Keratinocyte (primary cell): Measurements from ENCODE around the gene ERMP1. TPM values are rescaled to one million over a fixed set of nuclear protein-coding genes. Genes with fewer than 3 reads are reported as not detected.

Source experiments
- DNase-seq: peaks from one replicate; pipeline ENCODE4 v3.0.0-alpha.2; 2011; ENCODE audit warnings: low read depth, missing footprints, low spot score
- FAIRE-seq: peaks from 2 replicates; lab custom pipeline; 2011; peaks lifted over from hg19 to GRCh38; lab: Jason Lieb, UNC
- H2AFZ ChIP-seq: 2 replicates; pipeline ENCODE4 v1.6.0; 2012; ENCODE audit warnings: low read length, control low read depth, inconsistent platforms; ENCODE audit not compliant: control insufficient read depth
- H3K27ac ChIP-seq: 2 replicates; pipeline ENCODE4 v1.5.1; 2011; ENCODE audit warnings: low read length; ENCODE audit not compliant: control insufficient read depth, insufficient read depth
- H3K27me3 ChIP-seq: 3 replicates; pipeline ENCODE4 v1.6.0; 2011; ENCODE audit warnings: low read length; ENCODE audit not compliant: control insufficient read depth, insufficient read depth; ENCODE audit errors: extremely low read depth
- H3K36me3 ChIP-seq, 2 experiments: 2 replicates in 1 of 2; 3 replicates in 1 of 2; pipeline ENCODE4 v1.5.1; 2011; ENCODE audit warnings: low read length in 2 of 2, mild to moderate bottlenecking in 1 of 2; ENCODE audit not compliant: control insufficient read depth in 2 of 2, insufficient read depth in 2 of 2; ENCODE audit errors: extremely low read depth in 1 of 2
- H3K4me1 ChIP-seq: 3 replicates; pipeline ENCODE4 v1.5.1; 2011; ENCODE audit warnings: low read length; ENCODE audit not compliant: control insufficient read depth, insufficient read depth; ENCODE audit errors: extremely low read depth
- H3K4me2 ChIP-seq: 3 replicates; pipeline ENCODE4 v1.6.0; 2011; ENCODE audit warnings: low read depth, low read length; ENCODE audit not compliant: control insufficient read depth, insufficient read depth; ENCODE audit errors: extremely low read depth
- H3K4me3 ChIP-seq, 3 experiments: fragments of 200-600 bp in 1 of 3; sonication (generic) in 1 of 3; 2 replicates in 2 of 3; 3 replicates in 1 of 3; pipeline ENCODE4 v1.5.1; 2011 to 2016; ENCODE audit warnings: low read length in 3 of 3, mild to moderate bottlenecking in 3 of 3, control low read depth in 2 of 3, inconsistent platforms in 1 of 3, low read depth in 1 of 3, mixed read lengths in 1 of 3, mixed run types in 1 of 3, moderate library complexity in 1 of 3; ENCODE audit not compliant: control insufficient read depth in 2 of 3, insufficient read depth in 2 of 3; ENCODE audit errors: extremely low read depth in 1 of 3
- H3K79me2 ChIP-seq: 2 replicates; pipeline ENCODE4 v1.6.0; 2012; ENCODE audit warnings: low read length; ENCODE audit not compliant: control insufficient read depth, insufficient read depth
- H3K9ac ChIP-seq: 3 replicates; pipeline ENCODE4 v1.6.0; 2011; ENCODE audit warnings: low read length; ENCODE audit not compliant: control insufficient read depth, insufficient read depth; ENCODE audit errors: extremely low read depth
- H3K9me1 ChIP-seq: 3 replicates; pipeline ENCODE4 v1.6.0; 2011; ENCODE audit warnings: low read length; ENCODE audit not compliant: control insufficient read depth, insufficient read depth; ENCODE audit errors: extremely low read depth
- H3K9me3 ChIP-seq: 2 replicates; pipeline ENCODE4 v1.5.1; 2012; ENCODE audit warnings: low read depth, low read length; ENCODE audit not compliant: control insufficient read depth
- H4K20me1 ChIP-seq: 3 replicates; pipeline ENCODE4 v1.6.0; 2011; ENCODE audit warnings: low read length; ENCODE audit not compliant: control insufficient read depth, insufficient read depth; ENCODE audit errors: extremely low read depth
- CTCF ChIP-seq, 3 experiments: IDR thresholded peaks in 1 of 3; conservative IDR thresholded peaks in 1 of 3; optimal IDR thresholded peaks in 1 of 3; 2 replicates in 2 of 3; 3 replicates in 1 of 3; pipeline versions ENCODE3 to v1.5.1; 2011; ENCODE audit warnings: low read length in 3 of 3, mild to moderate bottlenecking in 3 of 3, moderate library complexity in 2 of 3, control low read depth in 1 of 3, inconsistent platforms in 1 of 3; ENCODE audit not compliant: insufficient read depth in 2 of 3; ENCODE audit errors: extremely low read depth in 1 of 3
- EZH2 ChIP-seq: IDR thresholded peaks from one replicate; pipeline ENCODE4 v1.6.1; 2012; ENCODE audit warnings: inconsistent platforms, mild to moderate bottlenecking, low read length, moderate library complexity
- dilution Hi-C: fragments of 300-500 bp; cut with MboI; formaldehyde crosslinking; loops from one replicate; pipeline ENCODE4 v1.7.0; 2020; ENCODE audit warnings: low sequenced_read_pairs; ENCODE audit not compliant: extremely low pct_ligation_motif_present
- polyA plus RNA-seq, 5 experiments: library from polyadenylated mRNA; depleted of rRNA in 3 of 5; stranded (reverse) in 3 of 5; stranded (forward) in 1 of 5; unstranded in 1 of 5; fragments of >200 nt; gene quantifications; 1 replicate in 1 of 5; 2 replicates in 3 of 5; 3 replicates in 1 of 5; pipeline versions ENCODE4 v1.2.1 to v1.2.3, GENCODE V29; 2011 to 2012; ENCODE audit warnings: missing spikeins in 2 of 5, low read depth in 1 of 5, low replicate concordance in 1 of 5

The ERMP1 gene
- polyA plus RNA-seq, 1 donor (not counting 4 experiments of a cell fraction or from before 2014, with no cell fraction given) = 27.0 TPM

DNA sequence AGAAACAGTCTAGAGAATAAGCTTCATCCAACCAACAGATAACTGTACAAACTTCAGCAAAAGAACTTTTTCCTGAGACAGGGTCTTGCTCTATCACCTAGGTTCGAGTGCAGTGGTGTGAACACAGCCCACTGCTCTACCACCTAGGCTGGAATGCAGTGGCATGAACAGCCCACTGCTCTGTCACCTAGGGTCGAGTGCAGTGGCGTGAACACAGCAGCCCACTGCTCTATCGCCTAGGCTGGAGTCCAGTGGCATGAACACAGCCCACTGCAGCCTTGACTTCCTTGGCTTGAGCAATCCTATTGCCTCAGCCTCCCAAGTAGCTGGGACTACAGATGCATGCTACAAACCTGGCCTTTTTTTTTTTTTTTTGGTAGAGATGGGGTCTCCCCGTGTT lies 43.4 kb downstream of the ERMP1 start:
- Histone ChIP-seq H3K27me3 (no peaks in the 10 kb centered on the region), H4K20me1 (no peaks in the 10 kb centered on the region), H2AFZ (no peak overlapping the region), H3K4me3 (no peak overlapping the region), H3K9me3 (no peaks in the 10 kb centered on the region), H3K9ac (no peak overlapping the region), H3K27ac (no peak overlapping the region), H3K4me2 (no peak overlapping the region), H3K79me2 (no peaks in the 10 kb centered on the region), H3K9me1 (no peaks in the 10 kb centered on the region), H3K36me3 (peaks cover 6 to 10% of the 10 kb centered on the region in 2 experiments), H3K4me1 (no peaks in the 10 kb centered on the region)
- FAIRE-seq (no peak), DNase-seq (no peak)
- dilution Hi-C loops = no loop called here
- TF ChIP-seq CTCF (optimal IDR thresholded peaks at IDR 0.05 in 1 of 3, IDR thresholded peaks at IDR 0.05 in 1 of 3, conservative IDR thresholded peaks at IDR 0.05 in 1 of 3; ENCODE audit: extremely low read depth in 1 of 3, insufficient read depth in 2 of 3, low read length in 3 of 3) (no peak), EZH2 (no peak)

DNA sequence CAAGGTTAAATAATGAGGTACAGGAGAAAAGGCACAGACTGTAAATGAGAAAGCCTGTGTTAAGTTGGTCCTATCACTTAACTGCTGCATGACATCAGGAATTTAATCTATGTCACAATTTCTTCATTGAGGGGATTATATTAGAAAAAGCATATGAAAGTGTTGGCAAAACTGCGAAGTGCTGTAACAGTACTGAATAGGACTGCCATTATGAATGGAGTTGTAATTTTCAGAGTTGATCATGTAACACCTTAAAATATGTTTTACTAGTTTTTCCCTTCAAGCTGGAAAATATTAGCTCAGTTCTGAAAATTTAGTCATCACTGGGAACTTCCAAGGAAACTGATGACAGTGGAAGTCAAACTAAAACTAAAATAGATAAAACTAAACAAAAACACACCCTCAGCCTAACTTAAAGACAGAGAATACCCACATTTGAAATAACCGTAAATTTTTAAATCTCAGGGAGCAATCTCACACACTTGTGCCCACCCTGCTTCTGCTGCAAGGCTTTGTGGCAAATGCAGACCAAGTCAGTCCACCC lies 45.1 kb downstream of the ERMP1 start:
- peaks cover 6 to 10% of the 10 kb centered on the region in 2 experiments for H3K36me3 ChIP-seq
- no peak for FAIRE-seq

More for the DNA sequence above, 45.1 kb downstream of the ERMP1 start:
- no peak overlapping the region for H3K4me2 ChIP-seq
- dilution Hi-C loops = no loop called here
- H3K27me3 ChIP-seq = no peaks in the 10 kb centered on the region
- H3K4me1 ChIP-seq = no peaks in the 10 kb centered on the region
- no peak for DNase-seq
- no peak overlapping the region for H2AFZ ChIP-seq
- no peak overlapping the region for H3K9ac ChIP-seq
- no peak overlapping the region for H3K4me3 ChIP-seq
- TF ChIP-seq EZH2 = no peak
- TF ChIP-seq CTCF (optimal IDR thresholded peaks at IDR 0.05 in 1 of 3, IDR thresholded peaks at IDR 0.05 in 1 of 3, conservative IDR thresholded peaks at IDR 0.05 in 1 of 3; ENCODE audit: extremely low read depth in 1 of 3, insufficient read depth in 2 of 3, low read length in 3 of 3) = no peak
- no peaks in the 10 kb centered on the region for H3K9me3 ChIP-seq
- no peaks in the 10 kb centered on the region for H4K20me1 ChIP-seq
- H3K79me2 ChIP-seq = no peaks in the 10 kb centered on the region
- H3K9me1 ChIP-seq = no peaks in the 10 kb centered on the region
- H3K27ac ChIP-seq = no peak overlapping the region
